Activated naive CD8-positive, alpha-beta T cell (primary cell): ENCODE results near the gene TRIM74.
"Not testable (repeated sequence)": the region's sequence is repeated elsewhere in the genome, so short reads cannot be mapped to it uniquely, and the experiment has no call there.

ENCODE experiments used
- H3K27ac Mint-ChIP-seq: one replicate; pipeline ENCODE4 v1.8.0; 2021; ENCODE audit warnings: mixed read lengths
- H3K27me3 Mint-ChIP-seq: one replicate; pipeline ENCODE4 v1.8.0; 2021; ENCODE audit warnings: mixed read lengths
- H3K36me3 Mint-ChIP-seq: one replicate; pipeline ENCODE4 v1.8.0; 2021; ENCODE audit warnings: mixed read lengths
- H3K4me1 Mint-ChIP-seq: one replicate; pipeline ENCODE4 v1.8.0; 2021; ENCODE audit warnings: low read depth, mixed read lengths
- H3K4me3 Mint-ChIP-seq: one replicate; pipeline ENCODE4 v1.8.0; 2021; ENCODE audit warnings: mild to moderate bottlenecking, mixed read lengths
- H3K9me3 Mint-ChIP-seq: one replicate; pipeline ENCODE4 v1.8.0; 2021; ENCODE audit warnings: low read depth, mixed read lengths

TRIM74 gene

DNA sequence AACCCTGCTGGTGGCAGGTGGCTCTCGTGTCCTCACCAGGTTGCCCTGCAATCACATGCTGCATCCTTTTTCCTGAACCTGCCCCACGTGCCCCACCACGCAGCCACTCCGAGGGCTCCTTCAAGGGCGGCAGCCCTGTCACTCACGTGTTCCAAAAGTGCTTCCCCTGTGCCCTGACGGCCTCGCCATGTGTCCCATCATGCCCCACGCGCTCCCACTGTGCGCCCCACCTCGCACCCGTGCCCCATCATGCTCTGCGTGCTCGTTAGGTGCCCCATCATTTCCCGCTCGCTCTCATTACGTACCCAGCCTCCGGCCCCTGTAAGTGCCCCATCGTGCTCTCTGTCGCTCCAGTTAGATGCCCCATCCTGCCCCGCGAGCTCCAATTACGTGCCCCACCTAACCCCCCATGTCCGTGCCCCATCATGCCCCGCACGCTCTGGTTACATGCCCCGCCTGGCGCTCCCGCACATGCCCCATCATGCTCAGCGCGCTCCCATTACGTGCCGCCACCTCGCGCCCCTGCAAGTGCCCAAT, at the start of gene TRIM74:
TRIM74 (minus strand) TSS at position 487 of the 537 bp plus-strand sequence. CDS start 3,309 bp downstream, outside the sequence.
- H3K27ac Mint-ChIP-seq, H3K4me3 Mint-ChIP-seq, H3K4me1 Mint-ChIP-seq, H3K27me3 Mint-ChIP-seq, H3K36me3 Mint-ChIP-seq, H3K9me3 Mint-ChIP-seq: not testable (repeated sequence)

DNA sequence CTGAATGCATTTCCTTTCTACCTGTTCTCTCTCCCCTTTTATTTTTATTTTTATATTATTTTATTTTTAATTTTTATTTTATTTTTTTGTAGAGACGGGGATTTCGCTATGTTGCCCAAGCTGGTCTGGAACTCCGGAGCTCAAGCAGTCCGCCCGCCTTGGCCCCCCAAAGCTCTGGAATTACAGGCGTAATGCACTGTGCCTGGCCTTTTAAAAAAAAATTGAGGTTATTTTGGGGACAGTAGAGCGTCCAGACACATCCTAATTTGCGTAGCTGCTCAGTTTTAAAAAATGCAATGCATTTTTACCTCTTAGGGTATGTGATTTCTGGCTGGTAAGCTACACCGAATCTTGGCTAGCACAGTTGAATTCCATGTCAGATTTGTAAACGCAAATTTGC, 37.2 kb upstream of the TRIM74 start:
- not testable (repeated sequence) for H3K36me3 Mint-ChIP-seq, H3K4me1 Mint-ChIP-seq, H3K27ac Mint-ChIP-seq, H3K9me3 Mint-ChIP-seq, H3K27me3 Mint-ChIP-seq
- peak overlapping the region; percentile 38 for H3K4me3 Mint-ChIP-seq

DNA sequence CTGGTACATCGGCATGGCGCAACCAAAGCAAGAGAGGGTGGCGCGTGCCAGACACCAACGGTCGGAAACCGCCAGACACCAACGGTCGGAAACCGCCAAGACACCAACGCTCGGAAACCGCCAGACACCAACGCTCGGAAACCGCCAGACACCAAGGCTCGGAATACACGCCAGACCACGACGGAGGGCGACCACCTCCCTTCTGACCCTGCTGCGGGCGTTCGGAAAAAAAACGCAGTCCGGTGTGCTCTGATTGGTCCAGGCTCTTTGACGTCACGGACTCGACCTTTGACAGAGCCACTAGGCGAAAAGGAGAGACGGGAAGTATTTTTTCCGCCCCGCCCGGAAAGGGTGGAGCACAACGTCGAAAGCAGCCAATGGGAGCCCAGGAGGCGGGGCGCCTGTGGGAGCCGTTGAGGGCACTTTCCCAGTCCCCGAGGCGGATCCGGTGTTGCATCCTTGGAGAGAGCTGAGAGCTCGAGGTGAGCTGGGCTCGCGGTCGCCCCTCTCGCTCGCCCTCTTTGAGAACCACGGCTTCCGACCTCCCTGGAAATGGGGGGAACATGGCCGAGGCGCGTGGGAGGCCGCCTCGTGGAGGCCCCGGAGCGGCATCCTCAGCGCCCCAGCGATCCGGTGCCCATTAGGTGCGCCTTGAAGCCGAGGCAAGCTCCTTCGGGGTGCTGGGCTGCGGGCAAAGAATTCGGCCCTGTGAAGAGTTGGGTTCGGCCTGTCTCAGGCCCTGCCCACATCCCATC, 36.6 kb upstream of the TRIM74 start:
- not testable (repeated sequence) for H3K27me3 Mint-ChIP-seq, H3K9me3 Mint-ChIP-seq, H3K4me1 Mint-ChIP-seq, H3K36me3 Mint-ChIP-seq
- H3K4me3 Mint-ChIP-seq: peak overlapping the region; percentile 95
- peak overlapping the region; percentile 99 for H3K27ac Mint-ChIP-seq

DNA sequence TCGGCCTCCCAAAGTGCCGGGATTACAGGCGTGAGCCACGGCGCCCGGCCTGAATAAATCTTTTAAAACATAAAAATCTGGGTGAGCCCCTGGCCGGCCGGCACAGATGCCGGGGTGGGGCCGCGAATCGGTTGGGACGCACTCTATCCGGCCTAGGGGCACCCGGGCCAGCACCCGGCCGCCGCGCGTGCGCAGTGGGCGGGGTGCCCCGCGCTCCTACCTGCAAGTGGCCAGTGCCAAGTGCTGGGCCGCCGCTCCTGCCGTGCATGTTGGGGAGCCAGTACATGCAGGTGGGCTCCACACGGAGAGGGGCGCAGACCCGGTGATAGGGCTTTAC, 36.1 kb upstream of the TRIM74 start:
- H3K27me3 Mint-ChIP-seq, H3K4me1 Mint-ChIP-seq, H3K36me3 Mint-ChIP-seq, H3K9me3 Mint-ChIP-seq: not testable (repeated sequence)
- Mint-ChIP-seq H3K27ac (peak overlapping the region; percentile 99), H3K4me3 (peak overlapping the region; percentile 95)

DNA sequence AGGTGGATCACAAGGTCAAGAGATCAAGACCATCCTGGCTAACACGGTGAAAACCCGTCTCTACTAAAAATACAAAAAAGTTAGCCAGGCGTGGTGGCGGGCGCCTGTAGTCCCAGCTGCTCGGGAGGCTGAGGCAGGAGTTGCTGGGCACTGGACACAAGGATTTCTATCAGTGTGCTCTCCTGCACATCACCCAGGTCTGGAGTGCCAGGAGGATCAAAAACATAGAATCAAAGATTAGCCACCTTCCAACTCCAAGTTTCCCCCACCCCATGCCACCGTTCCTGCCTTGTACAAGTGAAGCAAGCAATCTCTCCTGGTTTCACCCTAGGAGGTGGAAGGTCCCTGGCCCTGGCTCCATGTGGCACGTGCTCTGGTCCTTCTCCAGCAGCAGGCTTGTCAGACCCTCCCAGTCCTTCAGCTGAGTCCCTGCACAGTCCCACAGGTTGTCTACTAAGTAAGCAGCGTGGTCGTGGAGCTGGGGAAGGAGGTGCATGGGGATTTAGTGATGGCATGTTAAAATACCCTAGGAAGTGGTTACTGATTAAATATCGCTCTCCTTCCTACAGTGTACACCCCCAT, 28.7 kb upstream of the TRIM74 start:
- H3K36me3 Mint-ChIP-seq, H3K4me1 Mint-ChIP-seq, H3K9me3 Mint-ChIP-seq, H3K4me3 Mint-ChIP-seq, H3K27ac Mint-ChIP-seq, H3K27me3 Mint-ChIP-seq: not testable (repeated sequence)

DNA sequence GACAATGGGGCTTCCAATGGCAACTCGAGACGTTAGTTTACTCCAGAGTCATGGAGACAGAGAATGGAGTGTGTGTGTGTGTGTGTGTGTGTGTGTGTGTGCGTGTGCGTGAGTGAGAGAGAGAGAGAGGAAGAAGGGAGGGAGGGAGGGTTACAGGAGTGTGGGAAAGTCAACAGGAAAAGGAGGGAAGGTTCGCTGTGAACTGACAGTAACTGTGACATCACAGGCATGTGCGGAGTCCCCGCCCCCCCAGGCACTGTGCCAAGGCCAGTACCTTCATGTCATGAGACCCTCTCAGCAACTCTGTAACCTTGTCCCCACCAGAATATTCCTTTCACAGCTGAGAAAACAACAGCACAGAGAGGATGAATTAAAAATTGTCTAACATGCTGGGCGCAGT, 28.2 kb upstream of the TRIM74 start:
- H3K4me1 Mint-ChIP-seq, H3K36me3 Mint-ChIP-seq, H3K4me3 Mint-ChIP-seq, H3K27me3 Mint-ChIP-seq, H3K9me3 Mint-ChIP-seq, H3K27ac Mint-ChIP-seq: not testable (repeated sequence)

- H3K36me3 Mint-ChIP-seq, H3K9me3 Mint-ChIP-seq, H3K27me3 Mint-ChIP-seq, H3K27ac Mint-ChIP-seq, H3K4me3 Mint-ChIP-seq, H3K4me1 Mint-ChIP-seq: not testable (repeated sequence)
Measured at GRCh38 chr7:72995484-72995883, 26.2 kb upstream of the TRIM74 start.

DNA sequence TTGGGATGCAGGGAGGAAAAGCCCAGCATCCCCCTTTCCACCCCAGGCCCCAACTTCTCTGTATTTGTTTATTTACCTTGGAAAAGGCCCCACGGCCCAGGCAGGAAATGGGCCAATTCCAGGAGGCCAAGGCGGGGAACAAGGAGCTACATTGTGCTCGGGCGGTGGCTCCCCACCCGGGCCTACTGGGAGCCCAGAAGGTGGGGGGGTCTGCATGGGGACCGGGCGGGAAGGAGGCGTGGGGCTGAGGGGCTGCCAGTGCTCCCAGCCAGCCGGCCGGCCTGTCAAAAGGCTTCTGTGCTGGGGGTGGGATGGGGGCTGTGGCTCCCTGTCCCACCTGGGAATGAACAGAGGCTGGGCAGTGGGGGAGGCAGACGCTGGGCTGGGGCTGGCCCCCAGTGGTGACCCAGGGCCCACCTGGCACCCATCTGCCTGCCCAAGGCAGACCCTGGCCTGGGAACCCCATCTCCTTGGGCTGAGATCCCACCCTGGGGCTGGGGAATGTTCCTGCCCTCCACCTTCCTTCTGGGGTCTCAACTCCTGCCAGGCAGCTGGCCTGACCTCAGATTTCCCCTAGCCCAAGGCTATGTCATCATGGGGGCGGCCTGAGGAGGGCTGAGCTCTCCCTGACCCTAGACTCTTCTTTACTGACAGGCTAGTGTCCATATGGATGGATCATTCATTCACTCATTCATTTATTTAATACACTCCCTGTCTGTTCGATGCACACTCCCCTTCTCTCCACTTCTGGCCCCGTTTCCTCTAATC, 21.1 kb upstream of the TRIM74 start:
- H3K4me3 Mint-ChIP-seq, H3K9me3 Mint-ChIP-seq, H3K4me1 Mint-ChIP-seq, H3K27me3 Mint-ChIP-seq, H3K27ac Mint-ChIP-seq, H3K36me3 Mint-ChIP-seq: not testable (repeated sequence)

DNA sequence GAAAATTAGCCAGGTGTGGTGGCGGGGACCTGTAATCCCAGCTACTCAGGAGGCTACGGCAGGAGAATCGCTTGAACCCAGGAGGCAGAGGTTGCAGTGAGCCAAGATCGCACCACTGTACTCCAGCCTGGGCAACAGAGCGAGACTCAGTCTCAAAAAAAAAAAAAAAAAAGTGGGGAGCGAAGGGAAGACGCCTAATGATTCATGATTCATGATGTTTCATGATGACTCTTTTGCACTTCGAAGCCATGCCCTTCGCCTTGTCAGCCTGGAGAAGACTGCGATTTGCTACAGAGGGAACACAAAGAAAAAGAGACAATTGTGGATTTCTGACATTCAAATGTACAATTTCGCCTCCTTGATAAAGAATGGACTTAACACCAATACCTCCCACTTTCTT, 12.8 kb upstream of the TRIM74 start:
- H3K4me1 Mint-ChIP-seq, H3K4me3 Mint-ChIP-seq, H3K27me3 Mint-ChIP-seq, H3K9me3 Mint-ChIP-seq, H3K36me3 Mint-ChIP-seq, H3K27ac Mint-ChIP-seq: not testable (repeated sequence)

DNA sequence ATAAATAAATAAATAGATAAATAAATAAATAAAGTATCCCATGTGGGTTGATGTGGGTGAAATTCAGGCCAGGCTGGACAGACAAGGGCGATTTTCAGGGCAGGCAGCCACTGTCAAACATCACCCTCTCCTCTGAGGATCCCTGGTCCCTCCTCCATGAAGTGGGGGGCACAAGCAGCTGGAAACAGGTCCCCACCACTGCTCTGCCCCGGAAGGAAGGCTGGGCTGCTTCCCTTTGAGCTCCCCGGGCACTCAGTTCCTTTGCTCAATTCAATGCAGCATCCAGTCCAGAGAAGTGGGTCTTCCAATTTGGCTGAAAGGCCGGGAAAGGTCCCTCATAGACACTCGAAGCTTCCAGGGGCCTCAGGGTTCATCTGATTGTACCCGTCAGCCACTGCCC, 11.1 kb upstream of the TRIM74 start:
- not testable (repeated sequence) for H3K4me1 Mint-ChIP-seq, H3K4me3 Mint-ChIP-seq, H3K9me3 Mint-ChIP-seq, H3K27ac Mint-ChIP-seq, H3K36me3 Mint-ChIP-seq, H3K27me3 Mint-ChIP-seq

GRCh38 chr7:72976434-72976833, 7.2 kb upstream of the TRIM74 start:
- not testable (repeated sequence) for H3K27ac Mint-ChIP-seq, H3K4me3 Mint-ChIP-seq, H3K4me1 Mint-ChIP-seq, H3K9me3 Mint-ChIP-seq, H3K36me3 Mint-ChIP-seq, H3K27me3 Mint-ChIP-seq

DNA sequence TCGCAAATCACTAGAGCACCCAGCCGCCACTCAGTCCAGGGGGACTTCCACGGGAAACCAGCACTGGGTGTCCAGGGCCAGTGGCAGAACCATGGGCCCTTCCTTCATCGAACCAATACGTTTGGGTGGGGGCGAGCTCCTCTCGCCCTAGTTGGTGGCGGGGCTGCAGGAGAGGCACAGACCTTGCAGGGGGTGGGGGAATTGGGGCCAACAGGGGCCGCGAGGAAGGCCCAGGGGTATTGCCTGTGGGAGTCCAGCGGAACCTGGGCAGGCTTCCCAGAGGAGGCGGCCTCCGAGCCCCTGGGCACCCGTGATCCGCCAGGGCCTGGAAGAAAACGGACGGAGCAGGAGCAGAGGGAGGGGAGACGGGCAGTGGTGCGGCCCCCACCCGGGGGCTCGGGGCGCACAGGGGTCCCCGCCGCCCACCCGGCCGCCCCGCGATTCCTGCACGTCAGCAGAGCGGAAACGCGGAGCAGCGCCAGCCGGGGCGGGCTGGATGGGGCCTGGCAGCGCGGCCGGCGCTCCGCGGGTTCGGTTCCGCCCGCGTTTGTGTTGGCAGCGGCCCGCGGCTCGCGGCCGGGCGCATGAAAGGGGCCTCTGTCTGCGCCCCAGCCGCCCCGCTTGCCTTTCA, 6.5 kb upstream of the TRIM74 start:
- H3K27me3 Mint-ChIP-seq, H3K9me3 Mint-ChIP-seq, H3K4me3 Mint-ChIP-seq, H3K36me3 Mint-ChIP-seq, H3K27ac Mint-ChIP-seq, H3K4me1 Mint-ChIP-seq: not testable (repeated sequence)

DNA sequence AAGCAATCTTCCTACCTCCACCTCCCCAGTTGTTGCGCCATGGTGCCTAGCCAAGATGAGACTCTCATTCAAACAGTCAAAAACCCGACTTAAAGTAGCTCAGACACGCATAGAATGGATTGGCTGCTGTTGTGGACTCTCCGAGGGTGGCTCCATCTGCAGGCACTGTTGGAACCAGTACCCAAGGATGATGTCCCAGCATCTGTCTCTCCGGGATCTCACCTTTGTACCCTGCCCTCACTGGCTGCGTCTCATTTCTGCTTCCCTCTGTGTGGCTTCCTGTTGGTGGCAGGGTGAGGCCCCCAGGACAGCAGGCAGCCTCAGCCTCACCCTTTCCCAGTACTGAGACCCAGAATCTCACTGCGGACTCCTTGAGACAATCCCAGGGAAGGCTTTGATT, 5.5 kb upstream of the TRIM74 start:
- not testable (repeated sequence) for H3K4me1 Mint-ChIP-seq, H3K36me3 Mint-ChIP-seq, H3K4me3 Mint-ChIP-seq, H3K27me3 Mint-ChIP-seq, H3K27ac Mint-ChIP-seq, H3K9me3 Mint-ChIP-seq

- H3K4me1 Mint-ChIP-seq, H3K4me3 Mint-ChIP-seq, H3K36me3 Mint-ChIP-seq, H3K27me3 Mint-ChIP-seq, H3K27ac Mint-ChIP-seq, H3K9me3 Mint-ChIP-seq: not testable (repeated sequence)
Measured at GRCh38 chr7:72971505-72971904, 2.2 kb upstream of the TRIM74 start.

DNA sequence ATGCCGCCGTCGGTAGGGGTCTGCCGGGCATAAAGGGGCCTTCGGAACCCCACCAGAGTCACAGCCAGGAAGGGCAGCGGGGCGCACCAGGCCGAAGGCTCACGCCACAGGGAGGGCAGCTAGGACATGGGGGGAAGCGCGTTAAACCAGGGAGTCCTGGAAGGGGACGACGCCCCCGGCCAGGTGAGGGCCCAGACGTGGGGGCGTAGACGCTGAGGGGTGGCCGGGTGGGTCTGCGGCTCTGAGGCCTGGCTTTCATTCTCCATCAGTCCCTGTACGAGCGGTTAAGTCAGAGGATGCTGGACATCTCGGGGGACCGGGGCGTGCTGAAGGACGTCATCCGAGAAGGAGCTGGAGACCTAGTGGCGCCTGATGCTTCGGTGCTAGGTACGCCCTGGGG, 422 bp upstream of the TRIM74 start:
- not testable (repeated sequence) for H3K9me3 Mint-ChIP-seq, H3K27me3 Mint-ChIP-seq, H3K36me3 Mint-ChIP-seq, H3K27ac Mint-ChIP-seq, H3K4me1 Mint-ChIP-seq, H3K4me3 Mint-ChIP-seq
